Fibroblast of the aortic adventitia (primary cell): Measurements from ENCODE around the gene TAS2R20. TPM values are rescaled to one million over a fixed set of nuclear protein-coding genes. Genes with fewer than 3 reads are reported as not detected.

Source experiments
- DNase-seq: peaks from one replicate; pipeline ENCODE4 v3.0.0-alpha.2; 2010; ENCODE audit warnings: low read depth
- H3K4me3 ChIP-seq: 2 replicates; pipeline ENCODE4 v1.5.1; 2011; ENCODE audit warnings: low read depth, mild to moderate bottlenecking, control low read depth, low read length, moderate library complexity
- CTCF ChIP-seq: IDR thresholded peaks from 2 replicates; pipeline ENCODE4 v1.5.1; 2011; ENCODE audit warnings: mild to moderate bottlenecking, low read length, control low read depth, inconsistent platforms; ENCODE audit not compliant: insufficient read depth
- total RNA-seq: library from RNA; depleted of rRNA; stranded (reverse); fragments of >200 nt; gene quantifications from 2 replicates; pipeline ENCODE4 v1.2.3, GENCODE V29; 2012; ENCODE audit warnings: low replicate concordance

Gene TAS2R20
- total RNA-seq, 1 donor: 5.0 TPM

GRCh38 chr12:10986812-10987211 lies 11.3 kb downstream of the TAS2R20 start, which contains the start of gene TAS2R50:
TAS2R50 (minus strand) TSS chr12:10986912; CDS start chr12:10986860, 52 bp downstream.
- DNase-seq: no peak
- H3K4me3 ChIP-seq: no peak within 1 kb of the TSS
- no peak for TF ChIP-seq CTCF

GRCh38 chr12:10982244-10982643 lies 15.9 kb downstream of the TAS2R20 start:
- TF ChIP-seq CTCF: no peak

GRCh38 chr12:10974965-10975364 lies 23.1 kb downstream of the TAS2R20 start:
- H3K4me3 ChIP-seq: no peak overlapping the region
- TF ChIP-seq CTCF: no peak
- DNase-seq: no peak

More at GRCh38 chr12:10982244-10982643, 15.9 kb downstream of the TAS2R20 start:
- H3K4me3 ChIP-seq: no peak overlapping the region
- no peak for DNase-seq

GRCh38 chr12:10968765-10969456 lies 29.2 kb downstream of the TAS2R20 start:
- peak; percentile 93 for DNase-seq
- no peak for TF ChIP-seq CTCF
- H3K4me3 ChIP-seq: no peak overlapping the region

- TF ChIP-seq CTCF: no peak
- H3K4me3 ChIP-seq: no peak overlapping the region
- DNase-seq: peak; percentile 69
Measured at GRCh38 chr12:10967409-10967808, 30.7 kb downstream of the TAS2R20 start.

GRCh38 chr12:10966314-10966713 lies 31.8 kb downstream of the TAS2R20 start:
- no peak overlapping the region for H3K4me3 ChIP-seq
- DNase-seq: peak; percentile 8
- no peak for TF ChIP-seq CTCF

- H3K4me3 ChIP-seq: no peak overlapping the region
- no peak for TF ChIP-seq CTCF
- no peak for DNase-seq
Measured at GRCh38 chr12:10965476-10965875, 32.6 kb downstream of the TAS2R20 start.
